Measurements from ENCODE around the gene TOMM40L. TPM values are rescaled to one million over a fixed set of nuclear protein-coding genes. Genes with fewer than 3 reads are reported as not detected.

TOMM40L gene
- total RNA-seq, 1 donor: 10.0 TPM

DNA sequence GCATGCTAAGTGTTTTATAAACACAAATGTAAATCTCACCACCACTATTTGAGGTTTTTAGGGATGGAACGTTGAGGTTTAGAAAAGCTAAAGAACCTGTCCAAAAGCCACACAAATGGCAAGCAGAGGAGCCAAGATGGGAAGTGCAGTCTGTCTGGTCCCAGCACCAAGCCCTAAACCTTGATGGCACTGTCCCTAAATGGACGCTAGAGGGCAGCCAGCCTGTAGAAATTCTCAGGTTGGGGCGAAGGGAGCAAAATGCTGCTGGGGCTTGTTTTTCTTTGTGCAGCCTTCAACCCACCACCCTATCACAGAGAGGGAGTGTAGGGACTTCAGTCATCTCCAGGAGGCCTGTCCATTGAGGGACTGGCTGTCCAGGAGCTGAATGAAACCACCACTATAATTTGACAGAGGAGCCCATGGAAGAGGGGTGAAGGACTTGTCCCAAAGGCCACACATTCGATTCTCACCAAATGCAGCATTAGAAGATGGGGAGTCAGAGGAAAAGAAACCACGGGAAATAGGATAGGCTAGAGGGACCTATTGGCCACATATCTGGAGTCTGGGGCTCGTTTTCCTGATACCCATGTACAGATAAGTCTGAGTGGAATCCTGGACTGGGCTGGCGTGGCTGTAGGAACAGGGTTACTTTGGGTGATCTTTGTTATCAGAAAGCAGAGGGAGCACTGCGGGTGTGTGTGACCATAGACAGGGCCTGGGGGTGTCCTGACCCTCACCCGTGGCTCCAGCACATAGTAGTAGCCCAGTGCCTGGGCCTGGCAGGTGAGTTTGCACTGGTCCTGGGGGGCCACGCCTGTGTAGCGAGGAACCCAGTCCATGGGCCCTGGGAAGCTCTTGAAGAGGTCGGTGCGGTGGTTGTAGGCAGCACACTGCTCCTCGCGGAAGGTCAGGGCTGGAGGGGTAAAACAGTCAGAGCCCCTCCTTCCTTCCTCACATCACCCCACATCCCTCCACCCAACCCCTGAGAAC is 33.1 kb upstream of the TOMM40L start:
- no peaks in the 10 kb centered on the region for H3K9me3 ChIP-seq (ENCODE audit: low read depth, low read length)
- no peak overlapping the region for H3K4me3 ChIP-seq (ENCODE audit: low read length)
- peaks cover 61% of the 10 kb centered on the region for H3K4me1 ChIP-seq (ENCODE audit: insufficient read depth, low read length)
- no peaks in the 10 kb centered on the region for H3K27me3 ChIP-seq (ENCODE audit: insufficient read depth, low read length)

DNA sequence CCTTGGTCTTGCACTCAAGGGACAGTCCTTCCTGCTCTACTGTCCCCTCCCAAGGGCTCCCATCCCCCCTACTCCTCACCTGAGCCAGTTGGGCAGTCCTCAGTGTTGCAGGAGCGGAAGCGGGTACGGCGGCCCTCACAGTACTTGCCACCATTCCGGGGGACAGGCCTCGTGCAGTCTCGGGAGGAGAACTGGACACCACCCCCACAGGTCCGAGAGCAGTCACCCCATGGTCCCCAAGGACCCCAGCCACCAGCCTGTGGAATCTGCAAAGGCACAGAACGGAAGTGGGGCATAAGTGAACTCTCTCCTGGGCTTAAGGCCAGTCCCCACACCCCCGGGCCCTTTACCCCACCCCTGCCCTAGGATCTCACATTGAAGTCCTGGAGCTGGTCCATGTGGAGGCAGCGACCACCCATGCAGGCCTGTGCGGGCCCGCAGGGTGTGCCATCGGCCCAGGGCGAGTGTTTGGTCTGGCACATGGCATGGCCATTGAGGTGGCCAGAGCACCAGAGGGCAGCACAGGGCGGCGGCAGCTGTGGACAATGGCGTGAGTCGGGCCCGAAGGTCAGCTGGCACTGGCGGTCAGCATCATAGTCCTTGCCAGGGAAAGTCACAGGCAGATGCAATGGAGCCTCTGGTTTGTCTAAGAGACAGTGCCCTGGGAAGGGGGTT is 32.2 kb upstream of the TOMM40L start:
- Histone ChIP-seq H3K4me3 (ENCODE audit: low read length) (no peak overlapping the region), H3K9me3 (ENCODE audit: low read depth, low read length) (no peaks in the 10 kb centered on the region), H3K4me1 (ENCODE audit: insufficient read depth, low read length) (peaks cover 52% of the 10 kb centered on the region), H3K27me3 (ENCODE audit: insufficient read depth, low read length) (no peaks in the 10 kb centered on the region)

DNA sequence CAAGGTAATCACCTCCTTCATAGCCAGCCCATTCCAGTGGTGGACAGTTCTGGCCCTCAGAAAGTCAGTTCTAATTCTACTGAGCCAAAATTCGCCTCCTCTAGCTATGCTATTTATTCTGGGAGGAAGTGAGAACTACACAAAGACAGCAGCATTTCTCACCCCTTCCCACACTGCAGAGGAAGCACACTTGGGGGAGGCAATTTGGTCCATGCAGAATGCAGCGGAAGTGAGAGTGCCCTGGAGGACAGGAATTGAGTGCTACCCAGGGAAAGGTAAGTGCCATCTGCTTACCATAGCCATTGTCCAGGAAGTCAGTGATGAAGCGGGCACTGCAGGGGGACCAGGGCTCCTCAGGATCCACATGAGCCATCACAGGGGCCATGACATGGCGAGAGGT is 30.7 kb upstream of the TOMM40L start:
- H3K9me3 ChIP-seq (ENCODE audit: low read depth, low read length): no peaks in the 10 kb centered on the region
- no peak overlapping the region for H3K4me3 ChIP-seq (ENCODE audit: low read length)
- no peaks in the 10 kb centered on the region for H3K27me3 ChIP-seq (ENCODE audit: insufficient read depth, low read length)
- peaks cover 46% of the 10 kb centered on the region for H3K4me1 ChIP-seq (ENCODE audit: insufficient read depth, low read length)

DNA sequence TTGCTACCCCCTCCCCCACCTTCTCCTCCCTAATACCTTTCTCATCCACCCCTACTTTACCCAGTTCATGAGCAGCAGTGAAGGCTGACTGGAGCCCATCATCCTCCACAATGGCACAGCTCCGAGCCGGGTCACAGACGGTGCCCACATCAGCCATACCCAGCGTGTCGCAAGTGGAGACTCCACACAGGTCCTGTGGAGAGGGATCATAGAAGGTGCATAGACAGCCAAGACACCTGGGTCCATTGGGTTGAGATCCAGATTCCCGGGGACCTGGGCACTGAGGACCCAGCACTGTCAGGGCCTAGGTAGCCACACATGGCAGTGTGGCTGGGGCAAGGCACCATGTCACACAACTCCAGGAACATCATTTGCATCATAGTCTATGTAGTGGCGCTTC is 29.7 kb upstream of the TOMM40L start:
- Histone ChIP-seq H3K27me3 (ENCODE audit: insufficient read depth, low read length) (no peaks in the 10 kb centered on the region), H3K9me3 (ENCODE audit: low read depth, low read length) (no peaks in the 10 kb centered on the region), H3K4me1 (ENCODE audit: insufficient read depth, low read length) (peaks cover 56% of the 10 kb centered on the region)

DNA sequence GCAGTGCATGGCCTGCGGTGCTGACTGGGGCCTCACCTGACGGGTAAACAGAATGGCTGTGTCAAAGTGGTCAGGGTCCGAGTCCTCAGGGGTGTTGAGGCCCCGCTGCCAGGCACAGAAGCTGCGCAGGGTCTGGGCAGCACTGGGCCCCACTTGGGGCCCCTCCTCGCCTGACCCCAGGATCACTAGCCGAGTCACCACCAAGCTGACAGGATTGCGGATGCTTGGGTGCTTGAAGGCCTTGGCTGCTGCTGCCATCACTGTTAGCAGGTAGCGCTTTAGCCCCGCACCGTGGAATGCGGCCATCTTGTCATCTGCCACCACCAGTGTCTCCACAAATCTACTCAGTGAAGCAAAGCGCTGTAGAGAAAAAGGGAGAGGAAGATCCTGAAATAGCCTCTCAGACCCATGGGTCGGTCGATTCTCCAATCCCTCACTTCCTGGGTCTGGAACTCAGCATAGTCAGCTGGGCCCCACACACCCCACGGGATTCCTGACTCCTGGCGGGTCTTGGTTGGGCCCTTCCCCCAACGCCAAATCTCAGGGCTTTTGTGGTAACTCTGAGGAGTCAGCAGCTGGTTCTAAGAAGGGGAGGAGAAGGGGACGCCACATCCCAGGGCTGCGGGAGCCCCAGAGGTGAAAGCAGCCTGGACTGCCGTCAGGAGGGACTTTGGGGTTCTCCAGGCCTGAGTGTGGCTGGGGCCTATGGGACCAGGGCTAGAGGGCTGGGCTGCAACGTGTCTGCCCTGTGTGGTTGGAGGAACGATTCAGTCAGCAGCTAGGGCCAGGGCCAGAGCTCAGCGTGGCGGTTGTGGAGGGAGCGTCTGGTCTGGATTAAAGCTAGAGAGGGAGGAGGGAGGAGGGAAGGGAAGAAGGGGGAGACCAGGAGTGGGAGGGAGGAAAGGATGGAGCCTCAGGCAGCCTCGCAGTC is 29.1 kb upstream of the TOMM40L start:
- H3K27me3 ChIP-seq (ENCODE audit: insufficient read depth, low read length): no peaks in the 10 kb centered on the region
- peaks cover 63% of the 10 kb centered on the region for H3K4me1 ChIP-seq (ENCODE audit: insufficient read depth, low read length)
- H3K4me3 ChIP-seq (ENCODE audit: low read length): no peak overlapping the region
- H3K9me3 ChIP-seq (ENCODE audit: low read depth, low read length): no peaks in the 10 kb centered on the region

More for the DNA sequence above, 29.7 kb upstream of the TOMM40L start:
- H3K4me3 ChIP-seq (ENCODE audit: low read length): no peak overlapping the region

DNA sequence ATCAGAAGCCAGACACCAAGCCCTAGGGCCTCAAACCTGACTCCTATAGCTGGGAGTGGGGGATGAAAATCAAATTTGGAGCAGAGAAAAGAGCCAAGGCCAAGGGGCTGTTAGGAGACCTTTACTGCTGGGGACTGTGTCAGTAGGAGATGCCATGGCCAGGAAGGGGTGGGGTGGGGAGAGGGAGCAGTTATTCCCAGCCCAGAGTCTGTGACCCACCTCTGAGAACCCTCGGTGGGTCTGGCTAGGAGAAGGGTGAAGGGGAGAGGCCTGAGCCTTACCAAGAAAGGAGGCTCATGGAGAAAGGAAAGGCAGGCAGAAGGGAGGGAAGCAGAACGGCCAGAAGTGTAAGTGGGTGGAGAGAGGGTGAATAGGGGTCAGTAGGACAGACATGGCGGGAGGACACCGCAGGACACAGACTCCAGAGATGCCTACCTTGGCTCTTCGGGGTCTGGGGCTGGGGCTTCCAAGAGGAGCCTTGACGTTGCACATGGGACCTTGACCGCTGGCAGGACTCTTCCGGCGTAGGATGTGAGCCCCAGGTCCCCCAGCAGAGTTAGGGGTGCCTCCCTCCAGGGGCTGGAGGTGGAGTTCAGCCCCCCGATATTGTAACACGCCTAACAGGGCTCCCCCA is 28.2 kb upstream of the TOMM40L start:
- Histone ChIP-seq H3K27me3 (ENCODE audit: insufficient read depth, low read length) (no peaks in the 10 kb centered on the region), H3K9me3 (ENCODE audit: low read depth, low read length) (no peaks in the 10 kb centered on the region), H3K4me3 (ENCODE audit: low read length) (no peak overlapping the region), H3K4me1 (ENCODE audit: insufficient read depth, low read length) (peaks cover 59% of the 10 kb centered on the region)

DNA sequence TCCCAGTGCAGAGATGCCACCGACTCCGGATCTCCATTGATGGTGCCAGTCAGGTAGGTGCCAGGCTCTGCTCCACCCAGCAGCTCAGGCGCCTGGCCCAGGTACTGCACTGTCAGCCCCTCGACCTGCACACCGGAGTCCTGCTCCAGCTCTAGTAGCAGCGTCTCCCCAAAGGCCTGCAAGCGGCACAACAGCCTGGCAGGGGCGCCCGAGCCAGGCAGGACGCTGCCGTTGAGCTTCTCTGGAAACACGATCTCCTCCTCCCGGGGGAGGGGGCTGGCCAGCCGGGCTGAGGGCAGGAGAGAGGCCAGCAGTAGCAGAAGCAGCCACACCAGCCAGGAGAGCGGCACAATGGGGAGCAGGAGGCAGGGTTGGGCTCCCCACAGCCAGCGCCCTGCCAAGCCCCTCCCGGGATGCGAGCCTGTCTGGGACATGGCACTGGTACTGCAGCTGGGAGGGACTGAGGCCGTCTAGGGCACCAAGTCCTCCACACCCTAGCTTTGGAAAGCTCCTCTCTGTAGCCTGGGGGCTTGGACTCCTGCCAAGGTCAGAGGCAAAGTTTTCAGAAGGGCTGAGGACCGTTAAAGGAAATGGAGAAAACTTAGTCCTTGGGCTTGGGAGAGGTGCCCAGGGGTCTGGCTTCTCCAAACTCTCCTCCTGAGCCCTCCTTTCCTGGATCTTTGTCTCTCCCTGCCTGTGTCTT is 27.5 kb upstream of the TOMM40L start:
- Histone ChIP-seq H3K27me3 (ENCODE audit: insufficient read depth, low read length) (no peaks in the 10 kb centered on the region), H3K9me3 (ENCODE audit: low read depth, low read length) (no peaks in the 10 kb centered on the region), H3K4me3 (ENCODE audit: low read length) (no peak overlapping the region), H3K4me1 (ENCODE audit: insufficient read depth, low read length) (peaks cover 59% of the 10 kb centered on the region)

DNA sequence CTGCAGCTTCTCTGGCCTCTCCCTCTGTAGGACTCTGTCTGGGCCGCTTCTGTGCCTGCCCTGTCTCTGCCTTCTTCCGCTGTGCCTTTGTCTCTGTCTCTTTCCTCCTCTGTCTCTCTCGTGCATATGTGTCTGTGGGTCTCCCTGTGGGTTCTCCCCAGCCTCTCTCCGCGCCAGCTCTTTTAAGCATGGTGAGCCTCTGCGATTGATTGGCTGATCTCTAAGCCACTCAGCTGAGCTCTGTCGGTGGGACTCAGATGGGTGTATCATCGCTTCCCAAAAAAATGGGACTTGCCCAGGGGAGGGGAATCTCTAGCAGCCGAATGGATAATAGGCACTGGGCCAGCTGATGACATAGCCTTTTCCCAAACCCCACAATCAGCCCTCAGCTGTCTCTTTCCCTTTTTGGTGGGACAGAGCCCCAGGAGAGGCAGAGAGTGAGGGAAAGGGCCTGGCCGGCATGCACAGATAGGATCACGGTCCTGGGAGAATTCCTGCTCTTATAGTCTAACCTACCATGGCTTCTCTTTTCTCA is 26.9 kb upstream of the TOMM40L start, which contains the start of gene ADAMTS4:
Gene ADAMTS4 (minus strand): TSS at position 158 of the 535 bp plus-strand sequence. CDS start 427 bp downstream, outside the sequence.
- no peaks in the 10 kb centered on the region for H3K9me3 ChIP-seq (ENCODE audit: low read depth, low read length)
- H3K4me3 ChIP-seq (ENCODE audit: low read length): no peak within 1 kb of the TSS
- H3K4me1 ChIP-seq (ENCODE audit: insufficient read depth, low read length): peaks cover 58% of the 10 kb centered on the region
- no peaks in the 10 kb centered on the region for H3K27me3 ChIP-seq (ENCODE audit: insufficient read depth, low read length)

DNA sequence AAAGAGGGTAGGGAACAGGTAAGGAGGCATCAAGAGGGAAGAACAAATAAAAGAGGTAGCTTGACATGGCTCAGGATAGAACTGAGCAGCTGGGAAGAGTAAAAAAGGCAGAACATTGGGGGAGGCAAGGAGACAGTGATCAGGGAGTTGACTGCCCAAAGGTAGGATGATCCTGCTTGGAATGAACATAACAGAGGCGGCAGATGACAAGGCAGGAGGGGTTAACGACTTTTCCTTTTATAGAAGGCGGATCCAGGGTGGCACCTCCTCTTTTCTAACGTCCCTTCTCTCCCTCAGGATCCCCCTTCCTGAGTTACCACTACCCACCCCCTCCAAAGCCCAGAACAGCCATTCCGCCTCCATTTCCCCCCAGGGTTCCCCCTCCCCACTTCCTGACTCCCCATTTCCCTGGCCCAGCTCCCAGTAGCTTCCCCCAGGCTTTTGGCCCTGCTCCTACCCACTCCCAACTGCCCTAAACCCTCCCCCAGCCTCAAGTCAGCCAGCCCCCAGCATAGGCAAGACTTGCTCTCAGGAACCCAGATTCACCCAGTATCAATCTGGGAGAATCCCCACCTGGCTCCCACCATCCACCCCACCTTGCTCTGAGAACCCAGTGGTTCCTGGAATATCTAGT is 26.2 kb upstream of the TOMM40L start:
- no peaks in the 10 kb centered on the region for H3K27me3 ChIP-seq (ENCODE audit: insufficient read depth, low read length)
- no peak overlapping the region for H3K4me3 ChIP-seq (ENCODE audit: low read length)
- H3K9me3 ChIP-seq (ENCODE audit: low read depth, low read length): no peaks in the 10 kb centered on the region
- peaks cover 51% of the 10 kb centered on the region for H3K4me1 ChIP-seq (ENCODE audit: insufficient read depth, low read length)

DNA sequence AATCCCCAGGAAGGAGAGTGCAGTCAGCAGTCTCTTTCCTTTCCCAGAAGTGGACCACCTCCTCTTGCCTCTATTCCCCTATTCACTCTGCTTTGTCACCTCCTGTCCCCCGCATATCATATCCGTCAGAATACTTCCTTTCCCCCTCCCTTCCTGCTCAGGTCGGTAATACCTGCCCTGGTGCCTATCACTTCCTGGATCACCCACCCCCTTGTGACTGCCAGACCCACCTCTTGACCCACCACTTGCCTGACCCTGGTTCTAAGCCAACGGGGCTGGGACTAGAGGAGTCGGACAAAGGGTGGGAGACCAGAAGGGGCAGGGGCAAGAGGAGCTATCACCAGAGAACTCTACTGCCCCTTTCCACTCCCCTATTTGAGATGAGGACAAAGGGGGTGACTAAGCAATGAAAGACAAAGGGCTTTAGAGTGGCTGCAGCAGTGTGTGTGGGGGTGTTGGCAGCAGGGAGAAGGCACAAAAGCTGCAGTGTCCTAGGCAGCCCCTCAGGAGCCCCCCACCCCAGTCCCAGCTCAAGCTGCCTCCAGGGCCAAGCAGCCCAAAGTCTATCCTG is 25.4 kb upstream of the TOMM40L start:
- Histone ChIP-seq H3K4me1 (ENCODE audit: insufficient read depth, low read length) (peaks cover 46% of the 10 kb centered on the region), H3K4me3 (ENCODE audit: low read length) (no peak overlapping the region), H3K27me3 (ENCODE audit: insufficient read depth, low read length) (no peaks in the 10 kb centered on the region), H3K9me3 (ENCODE audit: low read depth, low read length) (no peaks in the 10 kb centered on the region)

DNA sequence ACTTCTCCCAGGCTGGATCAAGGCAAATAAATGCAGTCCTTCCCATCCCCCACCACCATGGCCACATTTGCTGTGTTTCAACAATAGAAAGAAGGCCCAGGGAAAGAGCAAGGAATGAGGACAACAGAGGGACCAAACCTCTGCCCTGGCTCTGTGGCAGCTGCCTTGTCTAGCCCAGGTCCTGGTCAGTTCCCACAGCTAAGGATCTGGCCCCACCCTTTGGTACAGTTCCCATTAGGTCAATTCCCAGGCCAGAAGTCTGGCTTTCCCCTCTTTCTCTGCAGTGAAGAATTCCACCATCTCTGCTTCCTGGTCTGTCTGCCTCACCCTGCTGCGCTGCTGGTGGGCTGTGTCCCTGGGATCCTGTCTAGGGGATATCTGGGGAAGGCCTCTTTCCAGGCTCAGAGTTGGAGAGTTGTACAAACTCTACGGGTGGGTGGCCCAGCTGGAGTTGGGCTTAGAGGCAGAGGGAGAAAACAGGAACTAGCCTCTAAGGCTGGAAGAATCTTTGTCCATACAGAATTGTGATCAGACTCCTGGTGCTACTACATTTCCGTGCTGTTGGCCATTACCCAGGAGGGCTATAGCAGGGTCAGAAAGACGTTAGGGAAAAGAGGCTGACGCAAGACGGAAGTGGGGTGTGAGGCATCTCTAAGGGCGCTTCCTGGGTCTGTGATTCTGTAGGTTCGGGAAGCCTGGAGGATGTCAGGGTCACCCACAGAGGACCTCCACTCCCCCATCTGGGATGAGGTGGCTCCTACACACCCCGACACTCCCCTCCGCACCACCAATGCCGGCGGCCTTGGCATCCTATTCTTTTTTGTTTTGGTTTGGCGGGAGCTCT is 24.6 kb upstream of the TOMM40L start:
- peak overlapping the region; percentile 90 for H3K4me3 ChIP-seq (ENCODE audit: low read length)
- no peaks in the 10 kb centered on the region for H3K27me3 ChIP-seq (ENCODE audit: insufficient read depth, low read length)
- H3K4me1 ChIP-seq (ENCODE audit: insufficient read depth, low read length): peaks cover 42% of the 10 kb centered on the region
- no peaks in the 10 kb centered on the region for H3K9me3 ChIP-seq (ENCODE audit: low read depth, low read length)
